Measurements from ENCODE around the gene BAAT.

Gene BAAT

DNA sequence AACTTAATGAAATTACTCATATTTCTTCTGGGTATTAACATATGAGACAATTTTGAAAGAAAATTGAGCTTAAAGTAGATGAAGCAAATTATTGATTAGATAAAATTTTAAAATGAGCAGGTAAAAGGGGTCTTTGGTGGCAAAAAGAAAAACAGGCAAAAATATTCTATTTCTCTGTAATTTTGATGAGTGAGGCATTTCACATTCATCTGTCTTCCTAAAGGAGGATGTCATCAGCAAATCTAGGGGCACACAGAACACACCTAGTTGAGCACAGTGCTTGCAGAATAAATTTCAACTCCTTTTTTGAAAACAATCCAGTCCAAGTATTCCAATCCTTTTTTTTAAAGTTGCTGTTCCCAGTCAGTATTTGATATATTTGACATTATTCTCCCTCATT, 30.0 kb upstream of the BAAT start:
- no peaks in the 10 kb centered on the region for H3K36me3 Mint-ChIP-seq (ENCODE audit: low read depth)
- H3K9me3 Mint-ChIP-seq: peaks cover 76% of the 10 kb centered on the region

DNA sequence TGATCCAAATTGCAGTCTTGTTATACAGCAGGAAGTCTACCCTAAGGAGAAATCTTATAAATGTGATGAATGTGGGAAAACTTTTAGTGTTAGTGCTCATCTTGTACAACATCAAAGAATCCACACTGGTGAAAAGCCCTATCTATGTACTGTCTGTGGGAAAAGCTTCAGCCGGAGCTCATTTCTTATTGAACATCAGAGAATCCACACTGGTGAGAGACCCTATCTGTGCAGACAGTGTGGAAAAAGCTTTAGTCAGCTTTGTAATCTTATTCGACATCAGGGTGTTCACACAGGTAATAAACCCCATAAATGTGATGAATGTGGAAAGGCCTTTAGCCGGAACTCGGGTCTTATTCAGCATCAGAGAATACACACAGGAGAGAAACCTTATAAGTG, 24.3 kb upstream of the BAAT start:
- H3K27me3 Mint-ChIP-seq: no peaks in the 10 kb centered on the region
- H3K4me3 Mint-ChIP-seq: no peak overlapping the region
- H3K36me3 Mint-ChIP-seq (ENCODE audit: low read depth): peaks cover 53% of the 10 kb centered on the region

More for the DNA sequence above, 30.0 kb upstream of the BAAT start:
- Mint-ChIP-seq H3K27me3 (no peaks in the 10 kb centered on the region), H3K4me3 (no peak overlapping the region), H3K4me1 (ENCODE audit: low read depth) (peaks cover 6% of the 10 kb centered on the region), H3K27ac (no peak overlapping the region)
- intact Hi-C loops (cut with micrococcal nuclease): no loop called here

DNA sequence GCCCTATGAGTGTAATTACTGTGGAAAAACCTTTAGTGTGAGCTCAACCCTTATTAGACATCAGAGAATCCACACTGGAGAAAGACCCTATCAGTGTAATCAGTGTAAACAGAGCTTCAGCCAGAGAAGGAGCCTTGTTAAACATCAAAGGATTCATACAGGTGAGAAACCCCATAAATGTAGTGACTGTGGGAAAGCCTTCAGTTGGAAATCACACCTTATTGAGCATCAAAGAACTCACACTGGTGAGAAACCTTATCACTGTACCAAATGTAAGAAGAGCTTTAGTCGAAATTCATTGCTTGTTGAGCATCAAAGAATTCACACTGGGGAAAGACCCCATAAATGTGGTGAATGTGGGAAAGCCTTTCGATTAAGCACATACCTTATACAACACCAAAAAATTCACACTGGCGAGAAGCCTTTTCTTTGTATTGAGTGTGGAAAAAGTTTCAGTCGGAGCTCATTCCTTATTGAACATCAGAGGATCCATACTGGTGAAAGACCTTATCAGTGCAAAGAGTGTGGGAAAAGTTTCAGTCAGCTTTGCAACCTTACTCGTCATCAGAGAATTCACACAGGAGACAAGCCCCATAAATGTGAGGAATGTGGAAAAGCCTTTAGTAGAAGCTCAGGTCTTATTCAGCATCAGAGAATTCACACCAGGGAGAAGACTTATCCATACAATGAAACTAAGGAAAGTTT, 23.7 kb upstream of the BAAT start:
- no peaks in the 10 kb centered on the region for H3K4me1 Mint-ChIP-seq (ENCODE audit: low read depth)
- intact Hi-C loops (cut with micrococcal nuclease): no loop called here
- no peaks in the 10 kb centered on the region for H3K27me3 Mint-ChIP-seq
- H3K36me3 Mint-ChIP-seq (ENCODE audit: low read depth): peaks cover 59% of the 10 kb centered on the region
- H3K4me3 Mint-ChIP-seq: no peak overlapping the region
- peaks cover 97% of the 10 kb centered on the region for H3K9me3 Mint-ChIP-seq
- no peak overlapping the region for H3K27ac Mint-ChIP-seq

More for the DNA sequence above, 24.3 kb upstream of the BAAT start:
- Mint-ChIP-seq H3K27ac (no peak overlapping the region), H3K9me3 (peaks cover 97% of the 10 kb centered on the region), H3K4me1 (ENCODE audit: low read depth) (no peaks in the 10 kb centered on the region)
- intact Hi-C loops (cut with micrococcal nuclease): no loop called here

DNA sequence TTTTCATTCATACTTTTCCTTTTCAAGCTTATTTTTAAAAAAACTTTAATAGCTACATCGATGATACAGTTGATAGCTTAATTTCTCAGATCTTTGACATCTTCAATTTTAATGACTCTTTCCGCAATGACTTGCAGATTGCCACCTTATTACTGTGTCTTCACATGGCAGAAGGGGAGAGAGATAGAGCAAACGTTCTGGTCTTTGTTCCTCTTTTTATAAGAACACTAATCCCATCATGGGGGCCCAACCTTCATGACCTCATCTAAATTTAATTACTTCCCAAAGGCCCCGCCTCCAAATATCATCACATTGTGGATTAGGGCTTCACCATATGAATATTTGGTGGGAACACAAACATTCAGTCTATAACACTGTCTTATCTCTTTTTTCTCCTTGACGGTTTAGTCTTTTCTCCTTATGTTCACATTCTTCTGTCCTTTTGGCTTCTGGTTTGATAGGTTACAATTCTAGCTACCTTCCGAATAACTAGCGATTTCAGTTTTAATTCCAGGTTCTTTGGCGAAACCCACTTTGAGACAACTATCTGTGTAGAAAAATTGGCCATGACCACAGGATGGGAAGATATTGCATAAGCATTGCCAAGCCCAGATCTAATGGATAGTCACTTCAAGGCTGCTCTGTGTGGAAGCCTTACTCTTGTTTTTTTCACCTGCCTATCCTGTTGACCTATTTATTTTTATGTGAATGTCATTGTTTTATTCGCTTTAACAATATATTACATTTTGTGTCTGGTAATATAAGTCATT, 18.9 kb upstream of the BAAT start:
- Mint-ChIP-seq H3K4me1 (ENCODE audit: low read depth) (peaks cover 27% of the 10 kb centered on the region), H3K27me3 (no peaks in the 10 kb centered on the region), H3K27ac (no peak overlapping the region), H3K4me3 (no peak overlapping the region), H3K36me3 (ENCODE audit: low read depth) (peaks cover 97% of the 10 kb centered on the region), H3K9me3 (peaks cover 85% of the 10 kb centered on the region)
- intact Hi-C loops (cut with micrococcal nuclease): no loop called here

- Mint-ChIP-seq H3K9me3 (peaks cover 54% of the 10 kb centered on the region), H3K36me3 (ENCODE audit: low read depth) (peaks cover 88% of the 10 kb centered on the region), H3K27me3 (no peaks in the 10 kb centered on the region), H3K4me3 (peak overlapping the region; percentile 94), H3K4me1 (ENCODE audit: low read depth) (peaks cover 44% of the 10 kb centered on the region), H3K27ac (peak overlapping the region; percentile 95)
- intact Hi-C loops (cut with micrococcal nuclease): no loop called here
Measured at GRCh38 chr9:101400120-101400519, 15.3 kb upstream of the BAAT start.

GRCh38 chr9:101399643-101399970, 14.8 kb upstream of the BAAT start:
- peak overlapping the region; percentile 95 for H3K27ac Mint-ChIP-seq
- no peaks in the 10 kb centered on the region for H3K27me3 Mint-ChIP-seq
- peaks cover 88% of the 10 kb centered on the region for H3K36me3 Mint-ChIP-seq (ENCODE audit: low read depth)
- peaks cover 48% of the 10 kb centered on the region for H3K4me1 Mint-ChIP-seq (ENCODE audit: low read depth)
- intact Hi-C loops (cut with micrococcal nuclease): no loop called here
- H3K9me3 Mint-ChIP-seq: peaks cover 54% of the 10 kb centered on the region
- peak overlapping the region; percentile 94 for H3K4me3 Mint-ChIP-seq

- Mint-ChIP-seq H3K36me3 (ENCODE audit: low read depth) (peaks cover 88% of the 10 kb centered on the region), H3K27me3 (no peaks in the 10 kb centered on the region), H3K9me3 (peaks cover 54% of the 10 kb centered on the region), H3K4me1 (ENCODE audit: low read depth) (peaks cover 52% of the 10 kb centered on the region), H3K4me3 (peak overlapping the region; percentile 94), H3K27ac (peak overlapping the region; percentile 95)
- intact Hi-C loops (cut with micrococcal nuclease): no loop called here
Measured at GRCh38 chr9:101398930-101399642, 14.3 kb upstream of the BAAT start.

DNA sequence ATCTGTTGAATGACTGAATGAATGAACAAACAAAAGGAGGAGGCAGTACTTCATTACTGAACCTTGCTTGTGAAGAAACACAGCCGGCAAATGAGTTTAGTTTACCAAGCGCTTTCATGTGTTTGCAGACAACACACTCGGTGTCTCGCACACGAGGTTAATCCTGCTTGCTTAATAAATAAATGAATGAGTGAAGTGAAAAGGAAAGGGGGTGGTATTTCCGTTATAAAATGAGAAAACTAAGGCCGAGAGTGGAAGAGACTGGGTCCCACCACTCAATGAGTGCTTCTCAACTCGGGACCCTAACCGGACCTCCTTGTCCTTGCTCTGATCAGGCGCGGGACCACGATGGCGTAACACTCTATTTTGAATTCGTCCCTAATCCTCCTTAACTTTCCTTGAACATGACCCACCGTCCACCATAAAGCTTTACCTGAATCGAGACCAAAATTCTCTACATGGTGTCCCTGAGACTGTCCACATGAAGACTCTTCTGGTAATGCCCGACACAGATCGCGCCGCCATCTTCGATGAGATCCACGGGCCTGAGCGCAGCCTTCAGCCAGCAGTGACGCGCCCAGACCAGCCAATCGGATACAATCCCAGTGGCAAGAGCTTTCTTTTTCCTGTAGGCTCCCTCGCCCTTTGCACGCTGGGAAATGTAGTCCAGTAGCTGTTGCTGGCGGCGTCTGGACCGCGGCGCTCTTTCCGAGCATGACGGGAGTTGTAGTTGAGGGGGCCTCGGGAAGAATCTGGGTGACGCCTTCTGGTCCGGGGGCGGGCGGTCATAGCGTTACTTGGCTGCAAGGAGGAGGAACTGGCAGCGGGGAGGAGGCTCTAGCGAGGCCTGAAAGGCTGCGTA, 13.5 kb upstream of the BAAT start, which contains the start of the genes MRPL50 and ZNF189:
Gene MRPL50, minus strand, starts transcription at position 551 of the 862 bp plus-strand sequence. Its CDS starts 26 bp downstream, at position 525.
Gene ZNF189, plus strand, starts transcription at position 784 of the 862 bp plus-strand sequence. CDS start 306 bp downstream, outside the sequence.
- Mint-ChIP-seq H3K36me3 (ENCODE audit: low read depth) (peaks cover 88% of the 10 kb centered on the region), H3K27me3 (no peaks in the 10 kb centered on the region), H3K4me3 (peak within 1 kb of the TSS; percentile 94), H3K9me3 (peaks cover 50% of the 10 kb centered on the region), H3K4me1 (ENCODE audit: low read depth) (peaks cover 52% of the 10 kb centered on the region), H3K27ac (peak within 1 kb of the TSS; percentile 95)
- intact Hi-C loops (cut with micrococcal nuclease): no loop called here

GRCh38 chr9:101397746-101398067, 12.9 kb upstream of the BAAT start:
- H3K36me3 Mint-ChIP-seq (ENCODE audit: low read depth): peaks cover 87% of the 10 kb centered on the region
- H3K27ac Mint-ChIP-seq: peak overlapping the region; percentile 95
- H3K4me1 Mint-ChIP-seq (ENCODE audit: low read depth): peaks cover 57% of the 10 kb centered on the region
- peaks cover 50% of the 10 kb centered on the region for H3K9me3 Mint-ChIP-seq
- intact Hi-C loops (cut with micrococcal nuclease): no loop called here
- H3K4me3 Mint-ChIP-seq: peak overlapping the region; percentile 94
- H3K27me3 Mint-ChIP-seq: no peaks in the 10 kb centered on the region

DNA sequence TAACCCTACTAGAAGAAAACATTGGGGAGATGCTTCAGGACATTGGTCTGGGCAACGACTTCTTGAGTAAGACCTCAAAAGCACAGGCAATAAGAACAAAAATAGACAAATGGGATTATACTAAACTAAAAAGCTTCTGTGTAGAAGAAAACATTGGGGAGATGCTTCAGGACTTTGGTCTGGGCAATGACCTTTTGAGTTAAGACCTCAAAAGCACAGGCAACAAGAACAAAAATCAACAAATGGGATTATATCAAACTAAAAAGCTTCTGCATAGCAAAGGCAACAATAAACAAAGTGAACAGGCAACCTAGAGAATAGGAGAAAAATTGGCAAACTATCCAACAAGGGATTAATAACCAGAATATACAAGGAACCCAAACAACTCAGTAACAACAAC, 9.9 kb upstream of the BAAT start:
- intact Hi-C loops (cut with micrococcal nuclease): no loop called here
- H3K4me1 Mint-ChIP-seq (ENCODE audit: low read depth): peaks cover 45% of the 10 kb centered on the region
- no peak overlapping the region for H3K27ac Mint-ChIP-seq

DNA sequence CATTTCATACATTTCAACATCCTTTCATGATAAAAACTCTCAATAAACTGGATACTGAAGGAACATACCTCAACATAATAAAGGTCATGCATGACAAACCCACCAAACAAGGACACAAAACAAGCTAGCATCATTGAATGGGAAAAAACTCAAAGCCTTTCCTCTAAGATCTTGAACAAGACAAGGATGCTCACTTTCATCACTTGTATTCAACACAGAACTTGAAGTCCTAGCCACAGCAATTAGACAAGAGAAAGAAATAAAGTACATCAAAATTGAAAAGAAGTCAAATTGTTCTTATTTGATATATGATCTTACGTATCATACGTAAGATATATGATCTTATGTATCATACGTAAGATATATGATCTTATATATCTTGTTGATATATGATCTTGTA, 8.3 kb upstream of the BAAT start:
- no peak overlapping the region for H3K27ac Mint-ChIP-seq
- H3K27me3 Mint-ChIP-seq: no peaks in the 10 kb centered on the region
- H3K4me3 Mint-ChIP-seq: no peak overlapping the region
- H3K4me1 Mint-ChIP-seq (ENCODE audit: low read depth): peaks cover 41% of the 10 kb centered on the region
- peaks cover 26% of the 10 kb centered on the region for H3K9me3 Mint-ChIP-seq
- intact Hi-C loops (cut with micrococcal nuclease): no loop called here
- H3K36me3 Mint-ChIP-seq (ENCODE audit: low read depth): peaks cover 80% of the 10 kb centered on the region

More for the DNA sequence above, 9.9 kb upstream of the BAAT start:
- Mint-ChIP-seq H3K9me3 (peaks cover 26% of the 10 kb centered on the region), H3K27me3 (no peaks in the 10 kb centered on the region), H3K4me3 (no peak overlapping the region), H3K36me3 (ENCODE audit: low read depth) (peaks cover 82% of the 10 kb centered on the region)

DNA sequence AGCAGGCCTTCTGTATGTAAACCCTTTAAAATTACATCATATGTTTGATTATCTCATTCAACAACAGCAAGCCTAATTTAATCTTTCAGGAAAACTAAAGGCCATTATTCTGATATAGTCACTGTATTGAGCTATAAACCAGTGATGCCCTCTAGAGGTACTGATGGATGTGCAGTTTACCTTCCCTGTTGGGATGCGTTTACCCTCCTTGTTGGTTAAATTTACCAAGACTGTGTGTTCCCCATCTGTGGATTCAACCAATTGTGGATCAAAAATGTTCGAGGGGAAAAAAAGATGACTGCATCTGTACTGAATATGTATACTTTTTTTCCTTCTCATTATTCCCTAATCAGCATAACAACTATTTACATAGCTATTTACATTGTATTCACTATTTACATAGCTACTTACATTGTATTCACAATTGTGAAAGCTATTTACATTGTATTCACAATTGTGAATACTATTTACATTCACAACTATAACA, 3.7 kb upstream of the BAAT start:
- Mint-ChIP-seq H3K27ac (no peak overlapping the region), H3K9me3 (peaks cover 26% of the 10 kb centered on the region), H3K27me3 (no peaks in the 10 kb centered on the region), H3K4me3 (no peak overlapping the region), H3K4me1 (ENCODE audit: low read depth) (peaks cover 15% of the 10 kb centered on the region), H3K36me3 (ENCODE audit: low read depth) (peaks cover 62% of the 10 kb centered on the region)
- intact Hi-C loops (cut with micrococcal nuclease): no loop called here

- H3K9me3 Mint-ChIP-seq: peaks cover 22% of the 10 kb centered on the region
- intact Hi-C loops (cut with micrococcal nuclease): no loop called here
- H3K27ac Mint-ChIP-seq: no peak overlapping the region
- H3K36me3 Mint-ChIP-seq (ENCODE audit: low read depth): peaks cover 56% of the 10 kb centered on the region
- H3K27me3 Mint-ChIP-seq: no peaks in the 10 kb centered on the region
- no peak overlapping the region for H3K4me3 Mint-ChIP-seq
- H3K4me1 Mint-ChIP-seq (ENCODE audit: low read depth): peaks cover 13% of the 10 kb centered on the region
Measured at GRCh38 chr9:101387871-101388506, 3.2 kb upstream of the BAAT start.

All from dendritic cell treated with granulocyte-macrophage colony-stimulating factor and Interleukin-4, amounts not matched to agents 40 ng/mL and 50 ng/mL, for 4 days (primary cell).